T1000 (cell line): ENCODE results near the gene CCDC149.

Experiments used
- DNase-seq: peaks from one replicate; lab custom pipeline; 2025; ENCODE audit warnings: mixed read lengths; lab: John Stamatoyannopoulos, UW

CCDC149 gene

GRCh38 chr4:24802648-24803047, 110.2 kb downstream of the CCDC149 start:
- DNase-seq = no peak

GRCh38 chr4:24801136-24801855, 111.5 kb downstream of the CCDC149 start:
- DNase-seq = no peak

GRCh38 chr4:24800325-24800895, 112.4 kb downstream of the CCDC149 start:
- DNase-seq = no peak

GRCh38 chr4:24799544-24800324, 113.1 kb downstream of the CCDC149 start:
- no peak for DNase-seq

DNA sequence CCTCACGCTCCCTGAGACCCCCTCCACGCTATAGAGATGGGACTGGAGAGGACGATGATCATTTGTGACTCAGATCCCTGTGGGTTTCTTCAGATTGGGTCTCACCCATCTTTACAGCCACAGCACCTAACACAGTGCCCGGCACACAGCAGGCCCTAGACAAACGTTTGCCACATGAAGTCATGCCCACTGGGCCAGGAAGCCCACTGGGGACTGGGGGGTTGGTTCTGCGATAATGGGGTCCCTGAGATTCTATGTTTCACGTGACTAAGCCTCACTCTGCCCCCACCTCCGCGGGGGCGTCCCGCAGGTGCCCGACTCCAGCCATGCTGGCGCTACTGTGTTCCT, 113.7 kb downstream of the CCDC149 start:
- DNase-seq = no peak

GRCh38 chr4:24798036-24798610, 114.7 kb downstream of the CCDC149 start:
- no peak for DNase-seq

- DNase-seq = no peak
Observed at GRCh38 chr4:24796620-24797019, 116.2 kb downstream of the CCDC149 start.

GRCh38 chr4:24795666-24796381, 117.0 kb downstream of the CCDC149 start:
- no peak for DNase-seq

GRCh38 chr4:24794916-24795665, 117.8 kb downstream of the CCDC149 start, which contains the start of gene SOD3:
Gene SOD3, plus strand, starts transcription at chr4:24795573. Its CDS starts 3,949 bp downstream, at chr4:24799522.
- DNase-seq = no peak

DNA sequence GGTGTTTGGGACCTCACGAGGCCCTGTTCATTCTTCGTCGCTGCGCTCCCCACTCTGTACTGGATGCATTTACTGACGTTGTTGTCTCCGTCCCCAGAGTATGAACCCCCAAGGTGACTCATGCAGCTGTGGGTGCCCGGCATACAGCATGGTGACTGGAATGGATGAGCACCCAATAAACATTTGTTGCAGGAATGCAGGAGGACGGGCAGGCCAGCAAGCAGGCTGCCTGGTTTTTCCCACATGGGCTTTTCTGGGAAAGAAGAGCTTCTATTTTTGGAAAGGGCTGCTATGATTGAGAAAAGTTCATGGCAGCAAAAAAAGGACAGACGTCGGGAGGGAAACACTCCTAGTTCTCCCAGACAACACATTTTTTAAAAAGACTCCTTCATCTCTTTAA, 118.4 kb downstream of the CCDC149 start:
- DNase-seq = no peak

DNA sequence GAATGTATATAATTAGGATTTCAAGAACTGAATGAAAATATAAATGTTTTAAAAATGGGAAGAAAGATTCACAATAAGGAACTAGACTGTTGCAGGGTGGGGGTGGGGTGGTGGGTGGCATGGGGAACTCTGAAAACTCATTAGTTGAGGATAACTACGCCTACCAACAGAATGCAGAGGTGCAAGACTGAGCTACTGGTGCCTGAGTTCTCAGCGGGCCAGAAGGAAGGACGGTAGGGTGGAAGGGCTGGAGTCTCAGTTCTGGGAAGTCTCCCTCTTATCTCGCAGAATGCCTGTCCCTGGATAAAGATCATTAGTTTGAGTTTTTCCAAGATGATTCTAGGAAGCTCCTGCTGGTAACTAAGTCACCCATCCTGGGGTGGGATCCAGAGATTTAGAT, 118.8 kb downstream of the CCDC149 start:
- DNase-seq = no peak

- DNase-seq = no peak
Observed at GRCh38 chr4:24793219-24794005, 119.4 kb downstream of the CCDC149 start.

DNA sequence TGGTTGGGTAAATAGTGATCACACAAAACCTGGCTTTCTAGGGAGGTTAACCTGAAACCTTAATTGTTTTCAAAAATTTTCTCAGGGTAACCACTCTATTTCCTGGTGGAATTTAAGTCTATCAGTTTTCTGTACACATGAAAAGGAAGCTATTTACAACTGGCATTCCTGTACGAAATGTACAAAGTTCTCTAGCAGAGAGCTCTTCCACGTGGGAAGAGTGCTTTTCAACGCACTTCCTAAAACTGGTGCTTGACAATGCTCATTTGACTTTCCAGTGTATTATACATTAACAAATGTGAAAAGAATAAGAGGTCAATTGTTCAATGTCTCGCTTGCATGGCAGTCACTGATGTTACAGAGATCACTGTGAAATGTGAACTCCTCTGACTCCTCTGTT, 120.3 kb downstream of the CCDC149 start:
- DNase-seq = no peak

GRCh38 chr4:24791043-24791442, 121.8 kb downstream of the CCDC149 start:
- no peak for DNase-seq

- no peak for DNase-seq
Observed at GRCh38 chr4:24783506-24783905, 129.3 kb downstream of the CCDC149 start.

- DNase-seq = no peak
Observed at GRCh38 chr4:24781999-24782745, 130.7 kb downstream of the CCDC149 start.

DNA sequence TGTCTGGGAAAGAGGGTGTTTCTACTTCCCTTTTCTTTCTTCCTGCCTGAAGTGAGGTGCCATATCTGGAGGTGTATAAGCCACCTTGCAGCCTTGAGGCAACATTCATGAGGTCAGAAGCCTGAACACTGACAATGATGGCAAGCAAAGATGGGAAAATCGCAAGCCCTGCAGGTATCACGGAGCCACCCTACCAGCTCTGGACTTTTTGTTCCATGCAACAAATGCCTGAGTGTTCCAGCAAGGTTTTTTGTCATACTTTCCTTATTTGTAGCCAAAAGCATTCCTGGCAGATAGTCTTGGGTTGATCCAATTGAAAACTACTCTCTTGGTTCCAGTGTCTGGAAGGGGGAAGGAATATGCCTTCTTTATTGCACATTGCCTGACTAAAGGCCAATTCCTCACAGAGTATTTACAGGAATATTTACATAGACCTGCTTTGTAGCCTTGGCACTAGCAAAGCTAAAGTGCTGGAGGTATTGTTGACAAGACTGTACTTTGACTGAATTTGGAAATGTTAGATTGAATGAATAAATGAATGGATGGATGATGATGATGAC, 131.8 kb downstream of the CCDC149 start:
- DNase-seq = no peak

DNA sequence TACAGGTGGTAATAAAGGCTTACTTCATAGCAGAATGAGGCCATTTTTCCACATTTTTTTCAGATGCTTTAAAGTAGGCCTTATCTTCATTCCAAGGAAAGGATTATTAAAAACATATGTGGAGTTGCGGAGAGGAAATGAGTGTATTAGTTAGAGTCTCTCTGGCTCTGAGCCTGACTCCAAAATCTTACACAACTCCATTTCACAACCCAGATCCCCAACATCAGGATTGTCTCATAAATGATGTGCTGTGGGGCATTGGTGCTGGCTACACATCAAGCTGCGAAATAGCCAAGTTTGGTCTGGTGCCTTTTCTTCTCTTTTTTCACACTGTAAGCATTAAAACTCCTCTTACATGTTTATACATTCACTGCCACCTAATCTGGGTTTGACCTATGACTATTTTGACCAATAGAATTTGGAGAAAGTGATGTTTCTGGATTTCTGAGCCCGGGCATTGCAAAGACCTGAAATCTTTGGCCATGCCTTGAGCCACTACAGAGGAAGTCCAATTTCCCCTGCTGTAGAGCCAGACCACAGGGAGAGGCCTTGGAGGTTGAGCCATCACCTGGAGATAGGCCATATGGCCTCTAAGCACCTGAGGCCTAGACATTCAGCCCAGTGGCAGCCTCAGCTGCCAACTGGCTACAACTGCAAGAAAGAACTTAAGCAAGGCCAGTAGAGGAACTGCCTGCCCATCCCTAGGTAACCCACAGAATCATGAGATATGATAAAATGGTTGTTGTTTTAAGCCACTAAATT, 134.2 kb downstream of the CCDC149 start:
- DNase-seq = peak; percentile 68
